Activated CD4-positive, alpha-beta T cell treated with anti-CD3 and anti-CD28 coated beads, Interleukin-2, amount 50 U/mL, for 16 hours (primary cell): ENCODE results near the gene TAB3.

ENCODE experiments used
- DNase-seq: peaks from one replicate; pipeline ENCODE4 v3.0.0-alpha.2; 2020

The TAB3 gene

DNA sequence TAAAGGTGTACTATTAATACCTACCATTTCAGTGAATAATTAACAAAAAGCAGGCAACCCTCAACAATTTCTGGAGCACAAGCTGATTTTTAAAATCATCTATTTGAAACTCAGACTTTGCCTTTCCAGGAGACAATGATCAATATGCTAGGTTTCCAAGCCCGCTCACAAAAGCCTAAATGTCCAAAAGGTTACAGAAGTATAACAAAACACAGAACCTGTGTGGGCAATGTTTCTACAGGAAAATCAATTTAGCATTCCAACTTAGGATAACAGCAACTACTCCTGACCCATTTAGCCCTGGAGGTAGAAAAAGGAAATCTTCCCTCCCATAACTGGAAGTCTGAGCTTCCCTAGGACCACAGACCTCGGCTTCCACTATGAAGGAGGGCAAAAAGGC, 3.9 kb downstream of the TAB3 start:
- DNase-seq: no peak

DNA sequence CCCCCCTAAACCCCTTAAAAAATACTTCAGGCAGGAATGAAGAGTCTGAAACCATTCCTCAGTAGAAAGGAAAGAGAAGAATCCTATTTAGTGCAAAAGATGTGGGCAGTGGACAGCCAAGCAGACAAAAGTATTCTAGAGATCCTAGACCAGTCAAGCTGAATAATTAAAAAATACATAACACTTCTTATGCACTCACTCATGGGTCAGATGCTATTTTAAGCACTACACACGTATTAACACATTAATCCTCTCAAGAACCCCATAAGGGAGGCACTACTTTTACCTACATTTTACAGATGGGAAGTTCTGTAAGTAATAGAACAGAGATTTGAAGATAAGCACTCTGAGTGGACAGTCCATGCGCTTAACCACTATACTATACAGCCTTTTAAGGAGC, 5.9 kb downstream of the TAB3 start:
- no peak for DNase-seq

DNA sequence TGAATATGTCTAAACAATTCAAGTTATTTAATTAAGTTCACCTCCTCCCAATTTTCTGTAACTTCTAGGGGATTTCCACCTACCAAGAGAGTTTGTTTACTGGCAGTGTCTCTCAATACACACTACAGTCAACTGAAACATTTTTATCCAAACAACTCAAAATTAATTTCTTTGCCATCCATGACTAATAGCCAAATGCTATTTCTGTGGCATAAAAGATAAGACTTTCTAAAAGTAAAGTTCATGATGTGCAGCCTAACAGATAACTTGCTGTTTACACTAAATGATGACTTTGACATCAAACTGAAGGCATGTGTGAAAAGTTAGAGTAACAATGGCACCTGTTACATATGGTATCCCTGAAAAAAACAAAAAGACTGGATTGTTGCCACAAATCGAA, 7.3 kb downstream of the TAB3 start:
- no peak for DNase-seq

DNA sequence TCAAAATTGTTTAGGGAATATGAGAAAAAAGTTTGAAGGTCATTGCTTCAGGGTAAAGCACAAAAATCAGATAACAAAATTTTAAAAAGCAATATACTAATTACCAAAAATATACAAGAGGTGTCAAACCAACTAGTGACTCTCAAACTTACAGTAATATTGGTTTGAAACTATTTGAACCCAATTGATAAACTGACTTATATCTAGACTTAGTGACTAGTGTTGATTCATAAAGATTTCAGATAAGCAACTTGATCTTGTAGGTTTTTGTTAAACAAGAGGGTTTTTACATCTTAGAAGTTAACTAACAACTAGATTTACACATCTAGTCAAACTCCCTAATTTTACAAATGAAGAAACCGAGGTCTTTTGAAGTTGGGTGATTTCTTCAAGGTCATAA, 7.7 kb downstream of the TAB3 start:
- DNase-seq: peak; percentile 20

DNA sequence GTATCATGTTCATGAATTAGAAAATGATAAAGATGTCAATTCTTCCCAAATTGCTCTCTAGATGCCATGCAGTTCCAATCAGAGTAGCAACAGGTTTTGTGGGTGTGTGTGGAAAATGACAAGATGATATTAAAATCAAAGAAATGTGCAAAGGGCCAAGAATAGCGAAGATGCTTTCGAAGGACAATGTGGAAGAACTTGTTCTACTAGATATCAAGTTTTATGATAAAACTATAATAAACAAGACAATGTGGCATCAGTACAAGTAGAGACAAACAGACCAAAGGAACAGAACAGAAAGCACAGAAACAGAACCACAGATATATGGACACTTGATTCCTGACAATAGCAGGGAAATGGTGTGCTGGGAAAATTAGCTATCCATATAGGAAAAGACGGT, 9.0 kb downstream of the TAB3 start:
- DNase-seq: no peak

DNA sequence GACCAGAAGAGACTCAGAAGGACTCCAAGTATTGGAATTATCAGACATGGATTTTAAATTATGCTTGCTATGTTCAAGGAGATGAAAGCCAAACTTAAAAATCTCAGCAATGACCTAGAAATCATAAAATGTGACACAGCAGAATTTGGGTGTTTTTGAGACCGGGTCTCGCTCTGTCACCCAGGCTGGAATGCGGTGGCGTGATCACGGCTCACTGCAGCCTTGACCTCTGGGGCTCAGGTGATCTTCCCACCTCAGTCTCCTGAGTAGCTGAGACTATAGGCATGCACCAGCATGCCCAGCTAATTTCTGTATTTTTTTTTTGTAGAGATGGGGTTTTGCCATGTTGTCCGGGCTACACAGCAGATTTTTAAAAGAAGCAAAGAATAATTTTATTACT, 12.7 kb downstream of the TAB3 start:
- DNase-seq: no peak

DNA sequence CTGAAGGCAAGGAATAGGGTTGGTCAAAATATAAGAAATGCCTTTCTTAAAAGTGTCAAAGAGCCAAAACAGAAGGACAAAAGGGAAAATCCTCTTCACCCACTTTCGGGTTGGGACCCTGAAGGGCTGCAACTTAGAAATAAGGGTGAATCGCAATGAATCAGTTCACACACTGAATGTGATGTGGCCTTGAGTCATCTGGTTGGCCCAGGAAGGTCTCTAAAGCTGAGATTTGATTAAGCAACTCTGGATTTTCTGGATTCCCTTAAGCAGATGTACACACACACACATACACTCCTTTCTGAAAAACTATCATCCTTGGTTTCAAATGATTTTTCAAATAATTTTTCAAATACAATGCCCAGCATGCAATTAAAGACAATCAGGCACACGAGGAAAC, 13.1 kb downstream of the TAB3 start:
- DNase-seq: peak; percentile 10

DNA sequence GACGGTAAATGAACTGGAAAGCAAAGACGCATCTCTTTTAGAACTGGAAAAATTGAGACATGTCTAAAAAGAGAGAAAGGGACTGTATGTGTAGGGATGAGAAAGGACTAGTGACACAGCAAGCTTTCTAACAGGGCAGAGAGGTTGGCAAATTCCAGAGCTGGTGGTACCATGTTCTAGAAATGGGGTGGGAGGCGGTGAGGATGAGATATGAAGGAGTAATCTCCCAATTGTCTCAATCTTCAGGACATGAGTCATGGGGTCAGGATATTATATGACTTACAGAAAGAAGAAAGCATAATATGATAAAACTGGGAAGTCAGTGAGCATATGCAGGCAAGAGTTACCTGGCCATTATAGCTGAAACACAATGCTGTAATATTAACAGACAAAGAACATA, 14.2 kb downstream of the TAB3 start:
- no peak for DNase-seq

DNA sequence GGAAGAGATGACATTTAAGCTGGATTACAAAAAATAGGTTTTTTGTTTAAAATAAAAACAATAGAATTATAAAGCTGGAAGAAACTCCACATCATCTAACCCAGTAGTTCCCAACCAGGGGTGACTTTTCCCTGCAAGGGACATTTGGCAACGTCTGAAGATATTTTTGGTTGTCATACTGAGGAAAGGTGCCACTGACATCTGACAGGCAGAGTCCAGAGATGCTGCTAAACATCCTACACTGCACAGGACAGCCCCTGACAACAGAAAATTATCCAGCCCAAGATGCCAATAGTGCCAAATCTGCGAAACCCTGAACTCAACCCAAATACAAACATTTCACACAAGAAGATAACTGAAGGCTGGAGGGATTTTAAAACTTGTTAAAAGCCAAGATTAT, 18.5 kb downstream of the TAB3 start:
- no peak for DNase-seq

DNA sequence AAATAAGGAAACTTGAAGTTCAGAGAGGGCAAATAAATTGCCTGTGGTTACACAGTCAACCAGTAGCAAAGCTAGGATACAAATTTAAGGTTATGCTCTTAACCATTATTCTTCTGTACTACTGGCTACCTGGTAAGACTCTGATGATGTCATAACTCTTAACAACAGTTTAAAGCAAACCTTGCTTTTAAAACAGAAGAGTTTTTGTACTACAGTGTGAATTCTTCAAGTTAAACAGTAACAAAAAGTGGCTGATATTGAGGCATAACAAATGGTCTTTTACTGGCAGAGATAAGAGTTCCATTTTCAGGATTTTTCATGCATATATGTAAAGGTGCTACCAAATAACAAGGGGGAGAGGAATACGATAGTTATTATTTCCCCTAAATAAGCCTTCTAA, 23.4 kb downstream of the TAB3 start:
- DNase-seq: no peak

DNA sequence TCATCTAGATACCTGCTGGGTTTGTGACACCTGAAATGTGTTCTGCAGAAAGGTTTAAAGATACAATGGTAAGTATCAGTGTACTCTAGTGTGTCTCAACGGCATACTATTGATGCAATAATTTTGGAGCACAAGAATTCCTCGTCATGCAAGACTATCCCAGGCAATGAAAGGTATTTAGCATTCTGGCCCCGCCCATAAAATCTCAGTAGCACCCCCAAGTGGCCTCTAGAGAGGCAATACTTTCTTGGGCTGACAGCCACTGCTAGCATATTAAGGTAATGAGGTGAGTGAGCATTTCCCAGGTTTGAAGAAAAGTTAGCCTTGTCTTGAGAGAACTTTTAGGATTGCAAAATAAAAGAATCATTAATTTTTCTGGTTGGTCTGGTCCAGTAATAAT, 24.0 kb downstream of the TAB3 start:
- DNase-seq: peak; percentile 10

DNA sequence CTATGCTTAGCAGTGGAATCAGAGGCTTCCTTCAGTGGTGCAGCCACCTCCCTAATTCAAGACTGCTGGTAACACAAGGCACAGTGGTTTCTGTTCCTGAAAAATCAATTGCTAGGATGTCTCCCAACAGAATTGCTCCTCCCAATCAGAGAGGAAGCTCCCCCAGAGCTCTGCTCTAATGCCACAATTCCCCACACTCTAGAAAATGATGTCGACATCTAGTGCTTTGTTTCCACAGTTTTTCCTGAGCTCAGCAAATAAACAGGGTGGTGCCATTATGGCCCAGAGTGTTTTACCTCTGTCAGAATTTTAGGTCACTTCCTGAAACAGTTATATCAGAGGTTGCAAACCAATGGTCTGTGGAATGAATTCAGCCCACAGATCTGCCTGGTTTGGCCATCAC, 24.7 kb downstream of the TAB3 start:
- no peak for DNase-seq

DNA sequence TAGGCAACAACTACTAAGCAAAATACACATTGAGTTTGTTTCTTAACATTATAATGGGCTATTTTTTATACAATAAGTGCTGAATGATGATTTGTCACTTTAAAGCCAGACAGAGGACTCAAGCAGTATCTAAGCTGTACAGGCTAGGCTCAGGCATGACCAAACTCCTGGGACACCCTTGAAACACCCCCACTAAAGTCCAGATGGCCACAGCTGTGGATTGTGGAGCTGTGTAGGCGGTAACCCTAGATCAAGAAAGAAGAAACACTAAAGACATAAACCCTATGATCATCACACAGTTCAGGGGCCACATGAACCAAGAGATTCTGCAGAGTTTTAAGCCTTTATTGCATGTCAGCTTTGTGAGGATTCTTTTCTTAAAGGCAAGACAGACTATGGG, 25.1 kb downstream of the TAB3 start:
- no peak for DNase-seq

DNA sequence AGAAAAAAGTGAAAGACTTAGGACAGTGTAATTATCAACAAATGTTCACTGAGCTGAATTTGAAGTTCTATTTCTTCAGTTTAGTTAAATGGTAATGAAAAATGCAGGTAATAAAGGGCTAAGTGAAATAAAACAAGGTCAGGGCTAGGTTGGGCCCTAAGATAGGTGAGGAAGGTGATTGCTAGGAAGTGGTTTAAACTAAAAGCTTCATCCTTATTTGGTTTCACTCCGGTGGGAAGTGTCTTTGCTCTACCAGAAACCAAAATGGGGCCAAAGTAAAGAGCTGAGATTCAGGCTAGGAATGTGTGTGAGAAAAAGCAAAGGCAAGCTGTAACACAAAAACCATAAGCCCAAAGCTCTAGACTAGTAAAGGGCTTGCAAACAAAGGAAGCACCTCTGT, 31.0 kb downstream of the TAB3 start:
- DNase-seq: no peak

DNA sequence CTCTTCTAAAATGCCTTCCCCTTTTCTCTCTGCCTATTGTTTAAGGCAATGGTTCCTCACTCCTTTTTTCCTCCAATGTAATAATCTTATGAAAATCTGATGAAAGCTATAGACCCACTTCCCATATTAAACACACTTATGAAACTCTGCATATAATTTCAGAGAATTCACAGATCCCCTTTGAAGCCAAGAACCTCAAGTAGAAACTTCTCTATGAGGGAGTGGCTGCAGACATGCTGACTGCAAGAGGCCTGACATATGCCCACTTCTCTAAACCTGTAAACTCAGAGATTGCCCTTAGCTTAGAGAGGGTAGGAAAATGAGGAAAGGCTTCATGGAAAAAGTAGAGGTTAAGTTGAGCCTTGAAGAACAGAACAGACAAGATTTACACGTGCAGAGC, 37.6 kb downstream of the TAB3 start:
- DNase-seq: no peak

DNA sequence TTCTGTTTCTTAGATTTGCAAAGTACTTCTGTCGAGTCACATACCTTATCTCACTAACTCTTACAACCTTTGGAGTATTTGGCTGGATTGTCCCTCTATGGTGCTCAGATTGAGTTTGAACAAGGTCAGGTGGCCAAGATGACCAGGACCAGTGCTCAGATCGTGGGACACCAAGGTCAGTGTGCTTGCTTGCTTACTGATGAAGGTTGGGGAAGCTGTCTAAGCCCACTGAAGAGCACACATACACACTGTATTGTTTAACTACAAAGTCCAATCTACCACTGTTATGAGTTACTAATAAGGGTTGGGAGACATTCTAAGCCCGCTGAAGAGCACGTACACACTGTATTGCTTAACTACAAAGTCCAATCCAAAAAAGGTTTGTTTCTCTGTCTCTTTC, 53.7 kb downstream of the TAB3 start:
- DNase-seq: no peak

DNA sequence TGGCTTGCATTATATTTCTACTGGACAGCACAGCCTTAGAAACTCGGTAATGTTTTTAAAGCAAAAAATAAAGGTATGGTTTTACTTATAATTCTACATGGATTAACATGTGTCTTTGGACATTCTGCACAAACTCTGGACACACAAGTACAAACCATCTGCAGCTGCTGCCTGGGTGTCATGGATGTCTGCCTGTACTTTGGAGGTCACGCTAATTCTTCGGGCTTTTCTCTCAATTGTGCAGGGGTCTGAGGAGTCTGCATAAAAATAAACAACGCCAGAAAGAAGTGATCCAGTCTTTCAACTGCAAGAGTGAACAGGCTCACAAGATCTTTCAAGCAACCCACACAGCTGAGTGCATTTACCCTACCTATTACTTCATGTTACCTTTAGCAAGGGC, 55.2 kb downstream of the TAB3 start:
- DNase-seq: no peak

DNA sequence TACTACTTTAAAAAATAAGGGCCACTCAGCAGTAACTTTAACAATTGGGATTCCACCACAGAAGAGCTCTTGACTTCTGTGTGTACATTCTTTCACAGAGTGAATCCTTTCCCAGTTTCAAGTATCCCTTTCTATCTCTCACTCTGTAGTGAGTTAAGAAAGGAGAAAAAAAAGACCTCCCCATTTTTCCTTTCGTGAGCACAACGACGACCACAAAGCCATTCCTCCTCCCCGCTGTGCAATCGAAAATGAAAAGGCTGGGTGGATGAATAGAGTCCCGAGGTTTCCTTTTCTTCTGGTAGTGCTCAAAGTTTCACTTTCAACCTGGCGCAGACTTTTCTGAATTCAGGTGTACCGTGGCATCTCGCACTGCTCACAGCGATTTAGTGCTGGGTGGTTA, 58.0 kb downstream of the TAB3 start:
- peak; percentile 46 for DNase-seq

DNA sequence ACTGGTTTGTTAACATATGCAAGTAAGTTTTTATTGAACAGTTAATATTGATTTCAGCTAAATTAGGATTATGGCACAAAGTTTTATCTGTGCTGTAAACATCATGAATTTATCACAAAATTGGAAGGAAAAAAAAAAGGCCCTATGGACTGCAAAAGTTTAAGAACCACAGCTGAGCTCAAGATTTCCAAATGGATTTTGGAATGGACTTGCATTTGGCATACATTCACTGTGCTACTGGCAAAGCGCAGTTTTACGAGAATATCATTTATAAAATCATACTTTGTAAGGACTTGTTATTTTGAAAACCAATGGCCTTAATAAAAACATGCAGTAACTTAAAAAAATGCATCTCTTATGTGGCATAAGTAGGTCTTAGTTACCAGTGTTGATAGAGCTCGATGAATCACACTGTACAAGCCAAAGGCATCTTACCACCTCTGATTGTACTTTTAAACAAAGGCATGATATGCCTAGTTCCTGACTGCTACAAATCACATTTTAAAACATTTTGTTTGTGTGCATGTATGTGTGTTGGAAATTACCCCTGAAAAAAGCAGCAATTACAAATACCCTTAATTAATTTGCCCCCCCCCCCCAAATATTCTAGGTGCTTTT, 58.6 kb downstream of the TAB3 start:
- no peak for DNase-seq

DNA sequence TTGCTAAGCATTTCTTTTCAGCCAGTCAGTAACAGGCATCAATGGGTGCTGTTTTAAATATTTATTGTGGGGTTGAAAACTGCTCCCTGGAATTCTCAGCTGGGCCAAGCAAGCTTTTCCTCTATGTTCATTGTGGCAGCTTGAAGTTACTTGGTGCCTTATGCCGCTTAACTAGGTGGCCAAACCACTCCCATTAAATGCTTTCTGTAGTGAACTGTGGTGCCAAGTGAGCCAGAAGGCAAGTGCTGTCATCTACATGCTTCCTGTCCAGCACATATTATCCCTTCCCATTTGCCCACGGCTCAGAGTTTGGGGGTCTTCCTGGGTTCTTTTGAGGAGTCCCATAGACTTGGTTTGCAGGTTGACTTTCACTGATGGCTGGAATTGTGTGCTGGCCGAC, 64.8 kb downstream of the TAB3 start:
- DNase-seq: no peak

DNA sequence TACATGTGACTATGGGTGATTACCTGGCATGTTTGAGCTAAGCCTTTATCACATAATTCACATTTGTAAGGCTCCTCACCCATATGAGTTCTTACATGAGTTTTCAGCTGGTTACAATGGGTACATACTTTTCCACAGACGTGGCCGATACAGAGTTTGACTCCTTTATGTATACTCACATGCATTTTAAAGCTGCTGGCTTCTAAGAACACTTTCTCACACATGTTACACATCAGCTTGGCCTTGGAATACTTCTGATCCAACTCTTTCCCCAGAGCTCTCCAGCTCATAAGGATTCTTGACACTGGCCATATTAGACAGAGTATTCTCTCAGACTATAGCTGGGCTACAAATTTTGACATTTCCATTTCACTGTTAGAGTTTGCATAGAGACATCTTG, 66.3 kb downstream of the TAB3 start:
- no peak for DNase-seq

DNA sequence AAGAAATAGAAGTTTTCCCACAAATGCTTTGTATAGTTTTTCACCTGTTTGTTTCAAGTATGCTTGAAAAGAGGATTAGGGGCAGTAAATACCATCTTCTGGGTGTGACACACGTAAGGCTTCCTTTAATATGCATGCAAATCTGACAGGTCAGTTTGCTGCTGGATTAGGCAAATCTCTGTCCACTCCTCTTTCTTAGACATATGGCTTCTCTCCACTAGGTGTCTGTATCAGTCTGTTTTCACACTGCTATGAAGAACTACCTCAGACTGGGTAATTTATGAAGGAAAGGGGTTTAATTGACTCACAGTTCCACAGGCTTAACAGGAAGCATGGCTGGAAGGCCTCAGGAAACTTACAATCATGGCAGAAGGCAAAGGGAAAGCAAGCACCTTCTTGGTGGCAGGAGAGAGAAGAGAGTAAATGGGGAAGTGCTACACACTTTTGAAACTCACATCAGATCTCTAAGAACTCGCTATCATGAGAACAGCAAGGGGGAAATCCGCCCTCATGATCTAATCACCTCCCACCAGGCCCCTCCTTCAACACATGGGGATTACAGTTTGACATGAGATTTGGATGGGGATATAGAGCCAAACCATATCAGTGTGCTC, 66.9 kb downstream of the TAB3 start:
- no peak for DNase-seq

DNA sequence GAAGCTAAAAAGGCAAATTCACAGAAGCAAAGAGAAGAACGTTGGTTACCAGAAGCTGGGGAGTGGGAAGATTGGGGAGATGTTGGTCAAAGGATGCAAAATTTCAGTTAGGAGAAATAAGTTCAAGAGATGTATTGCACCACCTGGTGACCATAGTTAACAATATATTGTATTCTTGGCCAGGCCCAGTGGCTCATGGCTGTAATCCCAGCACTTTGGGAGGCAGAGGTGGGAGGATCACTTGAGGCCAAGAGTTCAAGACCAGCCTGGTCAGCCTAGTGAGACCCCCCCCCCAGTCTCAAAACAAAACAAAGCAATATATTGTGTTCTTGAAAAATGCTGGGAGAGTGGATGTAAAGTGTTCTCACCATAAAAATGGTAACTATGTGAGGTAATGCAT, 67.9 kb downstream of the TAB3 start:
- no peak for DNase-seq

DNA sequence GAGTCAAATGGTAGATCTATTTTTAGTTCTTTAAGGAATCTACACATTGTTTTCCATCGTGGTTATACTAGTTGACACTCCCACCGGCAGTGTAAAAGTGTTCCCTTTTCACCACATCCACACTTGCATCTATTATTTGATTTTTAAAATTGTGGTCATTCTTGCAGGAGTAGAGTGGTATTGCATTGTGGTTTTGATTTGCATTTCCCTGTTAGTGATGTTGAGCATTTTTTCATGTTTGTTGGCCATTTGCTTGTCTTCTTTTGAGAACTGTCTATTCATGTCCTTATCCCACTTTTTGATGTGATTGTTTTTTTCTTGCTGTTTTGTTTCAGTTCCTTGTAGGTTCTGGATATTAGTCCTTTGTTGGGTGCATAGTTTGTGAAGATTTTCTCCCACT, 70.0 kb downstream of the TAB3 start:
- DNase-seq: no peak

DNA sequence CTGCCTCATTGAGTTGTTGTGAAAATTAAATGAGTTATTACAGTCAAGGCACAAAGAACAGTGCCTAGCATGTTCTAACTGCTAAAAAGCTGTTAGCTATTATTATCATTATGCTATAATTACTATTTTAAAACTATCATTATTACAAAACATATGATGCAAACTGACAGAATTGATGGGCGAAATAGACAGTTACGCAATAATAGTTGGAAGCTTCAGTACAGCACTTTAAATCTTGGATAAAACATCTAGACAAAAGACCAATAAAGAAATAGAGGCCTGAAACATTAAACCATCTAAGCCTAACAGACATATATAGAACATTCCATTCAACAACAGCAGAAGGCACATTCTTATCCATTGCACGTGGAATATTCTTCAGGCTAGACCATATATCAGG, 73.0 kb downstream of the TAB3 start:
- DNase-seq: no peak

DNA sequence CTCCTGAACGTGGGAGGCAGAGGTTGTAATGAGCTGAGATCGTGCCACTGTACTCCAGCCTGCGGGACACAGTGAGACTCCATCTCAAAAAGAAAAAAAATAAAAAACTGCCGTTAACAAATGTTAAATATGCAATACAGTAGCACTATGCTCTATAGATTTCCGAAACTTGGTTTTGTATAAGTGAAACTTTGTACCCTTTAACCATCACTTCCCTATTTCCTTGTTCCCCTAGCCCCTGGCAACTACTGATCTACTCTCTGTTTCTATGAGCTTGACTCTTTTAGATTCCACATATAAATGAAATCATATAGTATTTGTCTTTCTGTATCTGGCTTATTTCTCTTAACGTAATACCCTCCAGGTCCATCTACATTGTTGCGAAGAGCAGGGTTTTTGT, 74.1 kb downstream of the TAB3 start:
- DNase-seq: no peak
